Tibial artery (tissue), 4 donors: ENCODE measurements around the gene ZMYND15.

Experiments
- DNase-seq, 2 donors: peaks; one replicate each; pipeline ENCODE4 v3.0.0-alpha.2; 2019
- H3K27ac ChIP-seq, 2 donors: fragments of 200-600 bp; sonication (generic) in 1 of 2; 1 replicate in 1 of 2; 2 replicates in 1 of 2; pipeline ENCODE4 v1.5.1; 2018 to 2019; ENCODE audit warnings: mild to moderate bottlenecking in 1 of 2
- H3K27me3 ChIP-seq, 2 donors: fragments of 200-600 bp; sonication (generic) in 1 of 2; one replicate each; pipeline versions ENCODE4 v1.5.1 to v1.6.0; 2016 to 2019
- H3K36me3 ChIP-seq, 3 donors: fragments of 200-600 bp; sonication (generic) in 2 of 3; one replicate each; pipeline ENCODE4 v1.5.1; 2016 to 2019; ENCODE audit warnings: mild to moderate bottlenecking in 2 of 3
- H3K4me1 ChIP-seq, 4 donors: fragments of 200-600 bp; sonication (generic) in 2 of 4; 1 replicate in 3 of 4; 2 replicates in 1 of 4; pipeline ENCODE4 v1.5.1; 2016 to 2019
- H3K4me3 ChIP-seq, 2 donors: fragments of 200-600 bp; sonication (generic) in 1 of 2; 1 replicate in 1 of 2; 2 replicates in 1 of 2; pipeline ENCODE4 v1.5.1; 2018 to 2019; ENCODE audit warnings: mild to moderate bottlenecking in 2 of 2
- H3K9me3 ChIP-seq, 3 donors: fragments of 200-600 bp; sonication (generic) in 1 of 3; one replicate each; pipeline ENCODE4 v1.5.1; 2016 to 2019
- intact Hi-C: fragments of 100-400 bp; cut with DNase I; formaldehyde crosslinking; loops from one replicate; pipeline ENCODE4 v1.15.0; 2023; ENCODE audit warnings: low total_unique reads
- TF ChIP-seq, protein P1 (sequence below), 2 experiments: fragments of 200-600 bp in 1 of 2; fragments of 450-650 bp in 1 of 2; IDR thresholded peaks; one replicate each; pipeline ENCODE4 v1.5.1; 2017 to 2019; ENCODE audit warnings: antibody characterized with exemption in 2 of 2, mild to moderate bottlenecking in 1 of 2, moderate library complexity in 1 of 2

The ZMYND15 gene

DNA sequence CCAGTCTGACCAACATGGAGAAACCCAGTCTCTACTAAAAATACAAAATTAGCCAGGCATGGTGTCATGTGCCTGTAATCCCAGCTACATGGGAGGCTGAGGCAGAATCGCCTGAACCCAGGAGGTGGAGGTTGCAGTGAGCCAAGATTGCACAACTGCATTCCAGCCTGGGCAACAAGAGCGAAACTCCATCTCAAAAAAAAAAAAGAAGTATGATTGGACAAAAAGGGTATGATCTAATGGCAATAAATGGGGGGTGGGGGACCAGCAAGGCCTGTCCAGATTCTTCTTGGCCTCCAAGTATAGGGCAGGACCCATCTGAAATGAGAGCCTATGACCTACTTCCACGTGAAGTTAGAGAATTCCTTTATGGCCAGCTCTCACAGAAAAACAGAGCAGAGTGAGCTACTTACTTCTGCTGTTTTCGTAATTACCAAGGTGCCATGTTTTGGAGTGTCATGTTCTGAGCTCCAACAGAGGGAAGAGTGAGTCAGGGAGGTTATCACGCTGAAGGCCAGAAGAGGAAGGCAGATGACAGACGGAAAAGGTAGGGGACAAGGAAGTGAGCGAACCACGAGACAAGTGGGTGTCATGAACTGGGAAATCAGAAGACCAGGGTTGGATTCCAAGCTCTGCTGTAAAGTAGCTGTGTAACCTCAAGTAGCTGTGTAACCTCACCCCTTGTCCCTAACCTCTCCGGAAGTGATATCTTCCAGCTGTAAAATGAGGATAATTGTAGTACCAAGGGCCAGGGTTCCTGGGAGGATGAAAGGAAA is 3.6 kb upstream of the ZMYND15 start:
- Histone ChIP-seq H3K9me3 (no peaks in the 10 kb centered on the region), H3K4me3 (no peak overlapping the region), H3K27me3 (no peaks in the 10 kb centered on the region), H3K27ac (no peak overlapping the region), H3K4me1 (peaks cover 0 to 21% (median 15%) of the 10 kb centered on the region in 4 donors), H3K36me3 (peaks cover 0 to 23% (median 0%) of the 10 kb centered on the region in 3 donors)
- intact Hi-C loops = no loop called here
- DNase-seq = peak in 1 of 2 donors; percentile 62
- TF ChIP-seq, protein P1, sequence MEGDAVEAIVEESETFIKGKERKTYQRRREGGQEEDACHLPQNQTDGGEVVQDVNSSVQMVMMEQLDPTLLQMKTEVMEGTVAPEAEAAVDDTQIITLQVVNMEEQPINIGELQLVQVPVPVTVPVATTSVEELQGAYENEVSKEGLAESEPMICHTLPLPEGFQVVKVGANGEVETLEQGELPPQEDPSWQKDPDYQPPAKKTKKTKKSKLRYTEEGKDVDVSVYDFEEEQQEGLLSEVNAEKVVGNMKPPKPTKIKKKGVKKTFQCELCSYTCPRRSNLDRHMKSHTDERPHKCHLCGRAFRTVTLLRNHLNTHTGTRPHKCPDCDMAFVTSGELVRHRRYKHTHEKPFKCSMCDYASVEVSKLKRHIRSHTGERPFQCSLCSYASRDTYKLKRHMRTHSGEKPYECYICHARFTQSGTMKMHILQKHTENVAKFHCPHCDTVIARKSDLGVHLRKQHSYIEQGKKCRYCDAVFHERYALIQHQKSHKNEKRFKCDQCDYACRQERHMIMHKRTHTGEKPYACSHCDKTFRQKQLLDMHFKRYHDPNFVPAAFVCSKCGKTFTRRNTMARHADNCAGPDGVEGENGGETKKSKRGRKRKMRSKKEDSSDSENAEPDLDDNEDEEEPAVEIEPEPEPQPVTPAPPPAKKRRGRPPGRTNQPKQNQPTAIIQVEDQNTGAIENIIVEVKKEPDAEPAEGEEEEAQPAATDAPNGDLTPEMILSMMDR (IDR thresholded peaks at IDR 0.05) = no peak

DNA sequence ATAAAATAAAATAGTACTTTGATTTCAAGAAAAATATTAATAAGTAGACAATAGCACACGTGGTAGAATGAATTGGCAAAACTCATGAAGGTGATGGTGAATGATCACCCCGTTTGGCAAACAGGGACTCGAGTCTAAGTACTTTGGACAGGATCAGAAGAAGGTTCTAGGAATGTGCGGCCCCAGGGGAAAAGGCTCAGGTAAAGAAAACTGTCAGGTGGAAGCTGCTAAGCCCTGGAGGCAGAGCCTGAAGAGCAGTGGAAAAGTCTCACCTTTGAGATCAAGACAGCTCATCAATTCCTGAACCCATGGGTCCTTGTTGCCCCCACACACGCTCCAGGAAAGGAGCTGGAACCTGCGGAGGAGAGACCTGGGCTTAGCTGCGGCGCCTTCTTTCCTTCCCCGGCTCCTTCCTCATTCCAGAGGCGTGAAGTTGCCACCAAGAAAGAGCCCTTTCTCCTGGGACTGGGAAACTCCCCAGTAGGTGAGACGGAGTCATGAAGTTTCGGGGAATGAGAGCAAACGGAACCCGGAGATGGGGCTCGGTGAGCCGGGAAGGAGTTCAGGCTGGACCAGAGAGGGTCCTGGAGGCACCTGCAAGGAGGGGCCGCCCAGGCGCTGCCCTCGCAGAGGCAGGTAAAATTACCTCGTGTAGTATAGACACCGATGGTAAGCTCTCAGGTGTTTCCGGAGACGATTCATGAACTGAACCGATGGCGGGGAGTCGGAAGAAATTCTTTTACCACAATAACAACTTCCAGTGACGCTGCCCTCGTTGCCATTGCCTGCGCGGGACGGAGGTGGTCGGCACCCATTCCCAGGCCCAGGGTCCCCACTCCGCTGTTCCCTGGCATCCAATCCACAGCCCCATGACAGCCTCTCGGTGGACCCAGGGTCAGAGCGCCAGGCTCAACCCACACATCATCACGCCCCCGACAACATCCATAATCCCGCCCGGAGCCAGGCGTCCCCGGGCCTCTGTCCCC is 1.2 kb upstream of the ZMYND15 start:
- intact Hi-C loops = no loop called here
- TF ChIP-seq, protein P1 (IDR thresholded peaks at IDR 0.05) = no peak
- Histone ChIP-seq H3K4me3 (peak overlapping the region; percentile 68 to 83), H3K4me1 (peaks cover 0 to 14% (median 11%) of the 10 kb centered on the region in 4 donors), H3K27me3 (peaks cover 0 to under 1% of the 10 kb centered on the region in 2 donors), H3K27ac (peak overlapping the region; percentile 66 to 69), H3K36me3 (peaks cover 0 to 14% (median 0%) of the 10 kb centered on the region in 3 donors), H3K9me3 (no peaks in the 10 kb centered on the region)
- DNase-seq = no peak

DNA sequence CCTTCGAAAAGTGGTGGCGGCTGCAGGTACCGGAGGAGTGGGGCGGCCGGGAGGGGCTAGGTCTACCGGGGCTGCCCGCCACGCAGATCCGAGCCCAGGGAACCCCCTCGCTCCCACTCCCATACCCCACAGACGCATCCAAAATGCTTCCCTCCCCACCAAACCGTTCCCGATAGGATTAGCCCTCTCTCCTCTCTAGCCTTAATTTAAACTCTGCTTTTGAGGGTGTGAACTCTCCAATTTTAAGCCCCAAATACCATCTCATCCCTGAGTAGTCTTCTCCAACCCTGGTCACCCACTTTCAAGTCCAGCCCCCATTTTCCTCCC is 355 bp downstream of the ZMYND15 start:
- intact Hi-C loops = no loop called here
- Histone ChIP-seq H3K27ac (peak overlapping the region; percentile 66 to 69), H3K4me1 (peaks cover 0 to 14% (median 12%) of the 10 kb centered on the region in 4 donors), H3K9me3 (no peaks in the 10 kb centered on the region), H3K36me3 (peaks cover 0 to 5% (median 0%) of the 10 kb centered on the region in 3 donors), H3K27me3 (peaks cover 0 to 16% of the 10 kb centered on the region in 2 donors), H3K4me3 (peak overlapping the region; percentile 68 to 83)
- DNase-seq = no peak
- TF ChIP-seq, protein P1 (IDR thresholded peaks at IDR 0.05) = no peak

DNA sequence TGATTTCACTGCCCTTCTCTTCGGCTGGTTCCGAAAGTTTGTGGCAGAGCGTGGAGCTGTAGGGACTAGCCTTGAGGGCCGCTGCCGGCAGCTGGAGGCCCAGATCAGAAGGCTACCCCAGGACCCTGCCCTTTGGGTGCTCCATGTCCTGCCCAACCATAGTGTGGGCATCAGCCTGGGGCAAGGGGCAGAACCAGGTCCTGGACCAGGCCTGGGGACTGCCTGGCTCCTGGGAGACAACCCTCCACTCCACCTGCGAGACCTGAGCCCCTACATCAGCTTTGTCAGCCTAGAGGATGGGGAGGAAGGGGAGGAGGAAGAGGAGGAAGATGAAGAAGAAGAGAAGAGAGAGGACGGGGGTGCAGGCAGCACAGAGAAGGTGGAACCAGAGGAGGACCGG is 951 bp downstream of the ZMYND15 start:
- no peak overlapping the region for H3K27ac ChIP-seq
- no peak overlapping the region for H3K4me3 ChIP-seq
- H3K36me3 ChIP-seq = no peaks in the 10 kb centered on the region
- H3K4me1 ChIP-seq = peaks cover 0 to 16% (median 15%) of the 10 kb centered on the region in 4 donors
- DNase-seq = no peak
- no peaks in the 10 kb centered on the region for H3K9me3 ChIP-seq
- TF ChIP-seq, protein P1 (IDR thresholded peaks at IDR 0.05) = no peak
- H3K27me3 ChIP-seq = peaks cover 0 to 22% of the 10 kb centered on the region in 2 donors
- intact Hi-C loops = no loop called here

DNA sequence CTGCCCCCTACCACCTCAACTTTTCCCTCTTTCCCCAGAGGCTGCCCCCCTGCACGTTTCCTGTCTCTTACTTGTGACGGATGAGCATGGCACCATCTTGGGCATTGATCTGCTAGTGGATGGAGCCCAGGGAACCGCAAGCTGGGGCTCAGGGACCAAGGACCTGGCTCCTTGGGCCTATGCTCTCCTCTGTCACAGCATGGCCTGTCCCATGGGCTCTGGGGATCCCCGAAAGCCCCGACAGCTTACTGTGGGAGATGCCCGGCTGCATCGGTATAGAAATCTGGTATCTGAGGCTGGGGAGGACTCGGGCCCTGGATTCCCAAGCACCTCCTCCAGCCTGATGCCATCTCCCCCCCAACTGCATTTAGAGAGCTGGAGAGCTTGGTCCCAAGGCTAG is 1.9 kb downstream of the ZMYND15 start:
- Histone ChIP-seq H3K9me3 (no peaks in the 10 kb centered on the region), H3K36me3 (no peaks in the 10 kb centered on the region), H3K27me3 (peaks cover 0 to 32% of the 10 kb centered on the region in 2 donors), H3K4me3 (no peak overlapping the region), H3K27ac (no peak overlapping the region), H3K4me1 (peaks cover 0 to 18% (median 16%) of the 10 kb centered on the region in 4 donors)
- intact Hi-C loops = no loop called here
- TF ChIP-seq, protein P1 (IDR thresholded peaks at IDR 0.05) = no peak
- DNase-seq = no peak
